HK-2 (cell line): Measurements from ENCODE around the gene B9D1.
A peak's percentile ranks its signal among the peaks of the same experiment; 100 is the strongest.

Source experiments
- DNase-seq: peaks from one replicate; pipeline ENCODE4 v3.0.0-alpha.2; 2018; ENCODE audit not compliant: unreplicated experiment

The B9D1 gene

DNA sequence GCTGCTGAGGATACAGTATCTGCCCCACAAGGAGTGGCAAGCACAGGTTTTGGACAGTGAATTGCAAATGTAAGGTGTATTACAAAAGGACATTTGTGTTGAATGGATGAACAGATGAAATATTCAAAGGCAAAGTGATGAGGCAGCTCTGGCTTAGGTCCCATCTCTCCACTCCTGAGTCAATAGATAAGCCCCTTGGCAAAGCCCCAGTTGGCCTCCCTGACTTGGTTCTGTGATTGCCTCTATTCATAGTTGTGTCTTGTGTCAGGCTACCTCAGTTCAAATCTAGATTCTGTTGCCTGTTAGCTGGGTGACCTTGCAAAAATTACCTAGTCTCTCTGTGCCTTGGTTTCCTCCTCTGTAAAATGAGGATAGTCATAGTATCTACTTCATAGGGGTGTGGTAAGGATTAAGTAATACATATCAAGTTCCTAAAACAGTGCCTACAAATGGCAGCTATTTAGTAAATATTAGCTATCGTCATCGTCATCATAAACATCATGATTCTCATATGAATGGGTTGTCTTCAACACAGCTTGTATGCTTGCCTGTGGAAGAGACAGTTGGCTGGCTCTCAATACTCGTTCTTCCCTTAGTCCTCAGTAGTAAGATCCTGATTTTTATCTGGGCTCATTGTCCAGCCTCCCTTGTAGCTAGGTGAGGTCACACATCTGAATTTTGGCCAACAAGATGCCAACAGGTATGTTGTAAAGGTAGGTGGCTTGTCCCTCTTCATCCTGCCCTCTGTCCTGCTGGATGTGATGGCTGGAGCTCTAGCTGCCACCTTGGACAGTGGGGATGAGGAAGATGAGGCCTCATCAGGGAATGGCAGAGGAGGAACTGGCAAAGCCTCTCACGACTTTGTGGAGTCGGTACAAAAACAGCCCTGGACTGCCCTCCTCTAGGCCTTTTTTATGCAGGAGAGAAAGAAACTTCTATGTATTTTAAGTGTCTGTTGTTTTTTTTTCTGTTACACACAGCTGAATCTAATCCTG lies 26.6 kb upstream of the B9D1 start:
- no peak for DNase-seq

DNA sequence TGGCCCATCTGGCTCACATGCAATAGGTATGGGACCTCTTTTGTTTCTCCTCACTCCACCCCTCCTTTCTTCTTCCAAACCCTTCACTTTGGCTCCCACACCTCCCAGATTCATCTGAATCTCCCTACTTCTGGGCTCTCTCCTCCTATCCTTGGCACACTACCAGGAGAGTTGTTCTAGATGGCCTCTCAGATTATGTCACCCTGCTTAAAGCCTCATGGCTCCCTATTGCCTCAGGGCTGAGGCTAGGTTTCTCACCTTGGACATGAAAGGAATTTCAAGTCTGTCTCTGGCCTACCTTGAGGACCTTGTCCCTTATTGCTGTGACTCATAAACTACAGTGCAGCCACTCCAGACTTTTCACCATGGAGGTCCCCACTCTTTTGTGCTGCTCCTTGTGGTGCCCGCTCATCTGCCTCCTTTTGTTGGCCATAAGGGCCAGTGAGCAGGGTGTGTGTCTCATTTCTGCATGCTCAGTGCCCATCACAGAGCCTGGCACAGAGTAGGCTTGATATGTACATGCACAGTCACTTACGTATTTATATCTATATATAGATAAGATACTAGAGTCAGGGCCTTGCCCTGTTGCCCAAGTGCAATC lies 25.5 kb upstream of the B9D1 start:
- no peak for DNase-seq

DNA sequence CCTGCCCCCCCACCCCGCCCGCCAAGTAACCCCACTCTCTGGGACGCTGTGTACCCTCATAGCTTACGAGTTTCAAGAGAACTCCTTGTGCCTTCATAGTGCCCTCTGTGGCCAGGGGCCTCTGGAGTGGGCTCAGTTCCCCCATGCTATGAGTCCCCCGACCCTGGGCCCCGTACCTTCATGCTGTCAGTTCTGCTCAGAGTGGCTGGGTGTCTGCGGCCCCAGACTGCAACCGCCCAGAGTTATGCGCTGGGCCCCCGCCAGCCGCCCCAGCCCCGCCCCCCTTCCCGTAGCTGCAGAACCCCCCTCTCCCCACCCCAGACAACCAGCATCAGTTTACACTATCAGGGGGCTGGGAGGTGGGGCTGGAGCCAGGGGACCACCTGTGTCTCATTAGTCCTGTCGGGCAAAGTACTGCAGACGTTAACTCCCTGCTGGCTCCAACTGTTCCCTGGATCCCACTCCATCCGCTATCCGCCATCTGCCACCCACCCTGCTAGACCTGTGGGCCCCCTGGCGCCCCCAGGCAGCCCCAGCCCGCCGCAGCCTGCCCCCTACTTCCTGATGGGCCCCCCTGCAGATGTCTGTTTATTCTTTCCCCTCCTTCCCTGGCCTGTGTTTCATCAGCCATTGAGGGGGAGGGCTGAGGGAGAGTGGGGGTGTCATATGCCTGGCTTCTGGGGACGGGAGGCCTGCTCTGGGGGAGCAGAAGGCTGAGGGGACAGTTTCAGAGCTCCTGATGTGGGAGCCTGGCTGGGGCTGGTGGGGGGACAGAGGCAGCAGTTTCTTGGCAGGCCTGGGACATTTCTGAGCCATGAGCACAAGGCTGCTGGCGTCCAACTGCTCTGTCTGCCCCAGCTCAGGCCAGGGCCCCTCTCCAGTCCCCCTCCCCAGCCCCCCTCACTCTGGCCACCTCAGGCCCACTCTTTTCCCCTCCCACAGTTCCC lies 24.7 kb upstream of the B9D1 start, which contains the start of gene MFAP4:
MFAP4 (minus strand) TSS at position 217 of the 947 bp plus-strand sequence; CDS start at position 182, 35 bp downstream.
- no peak for DNase-seq

DNA sequence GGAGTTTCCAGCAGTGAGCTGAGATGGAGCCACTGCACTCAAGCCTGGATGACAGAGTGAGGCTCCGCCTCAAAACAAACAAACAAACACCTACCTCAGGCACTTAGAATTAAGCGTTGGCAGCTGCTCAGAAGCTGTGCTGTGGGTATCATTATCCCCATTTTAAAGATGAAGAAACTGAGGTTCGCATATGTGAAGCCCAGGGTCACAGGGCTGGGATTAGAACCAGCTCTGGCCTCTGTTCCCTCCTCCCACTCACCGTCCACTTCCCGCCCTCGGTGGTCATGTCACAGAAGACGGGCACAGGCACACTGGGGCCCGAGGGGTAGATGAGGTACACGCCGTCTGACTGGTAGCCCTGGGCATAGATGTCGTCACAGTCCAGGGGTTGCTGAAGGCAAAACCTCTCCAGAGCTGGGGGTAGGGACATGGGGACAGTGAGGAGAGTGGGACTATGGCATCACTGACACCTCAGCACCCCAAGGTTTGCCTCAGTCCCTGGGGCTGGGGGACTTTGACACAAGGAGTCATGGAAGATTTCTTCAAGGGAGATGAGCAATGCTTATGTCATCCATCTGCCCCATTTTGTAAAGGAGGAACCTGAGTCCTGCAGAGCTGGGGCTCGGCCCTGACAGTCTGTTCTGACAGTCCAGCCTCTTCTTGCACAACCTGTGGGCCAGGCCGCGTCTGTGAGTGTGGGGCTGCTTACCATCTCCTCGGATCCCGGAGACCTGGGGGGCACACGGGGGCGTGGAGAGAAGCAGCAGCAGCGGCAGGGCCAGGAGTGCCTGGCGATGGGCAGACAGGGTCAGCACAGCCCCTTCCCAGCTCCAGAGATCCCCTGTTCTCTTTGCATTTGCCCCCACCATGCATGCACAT lies 23.8 kb upstream of the B9D1 start:
- peak; percentile 32 for DNase-seq

DNA sequence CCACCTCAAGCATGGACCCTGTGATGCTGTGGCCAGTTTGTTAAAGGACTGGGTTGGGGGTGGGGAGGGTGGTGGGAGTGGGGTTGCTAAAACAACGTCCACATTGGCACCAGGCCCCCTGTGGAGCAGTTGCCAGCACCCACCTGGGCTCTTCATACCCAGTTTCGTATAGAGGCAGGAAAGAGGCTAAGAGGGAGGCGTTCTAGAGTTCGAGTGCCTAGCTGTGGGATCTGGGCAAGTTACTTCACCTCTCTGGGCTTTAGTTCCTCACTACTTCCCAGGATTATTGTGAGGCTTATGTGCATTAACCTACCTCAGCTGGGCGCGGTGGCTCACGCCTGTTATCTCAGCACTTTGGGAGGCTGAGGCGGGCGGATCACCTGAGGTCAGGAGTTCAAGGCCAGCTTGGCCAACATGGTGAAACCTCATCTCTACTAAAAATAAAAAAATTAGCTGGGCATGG lies 23.0 kb upstream of the B9D1 start:
- no peak for DNase-seq

DNA sequence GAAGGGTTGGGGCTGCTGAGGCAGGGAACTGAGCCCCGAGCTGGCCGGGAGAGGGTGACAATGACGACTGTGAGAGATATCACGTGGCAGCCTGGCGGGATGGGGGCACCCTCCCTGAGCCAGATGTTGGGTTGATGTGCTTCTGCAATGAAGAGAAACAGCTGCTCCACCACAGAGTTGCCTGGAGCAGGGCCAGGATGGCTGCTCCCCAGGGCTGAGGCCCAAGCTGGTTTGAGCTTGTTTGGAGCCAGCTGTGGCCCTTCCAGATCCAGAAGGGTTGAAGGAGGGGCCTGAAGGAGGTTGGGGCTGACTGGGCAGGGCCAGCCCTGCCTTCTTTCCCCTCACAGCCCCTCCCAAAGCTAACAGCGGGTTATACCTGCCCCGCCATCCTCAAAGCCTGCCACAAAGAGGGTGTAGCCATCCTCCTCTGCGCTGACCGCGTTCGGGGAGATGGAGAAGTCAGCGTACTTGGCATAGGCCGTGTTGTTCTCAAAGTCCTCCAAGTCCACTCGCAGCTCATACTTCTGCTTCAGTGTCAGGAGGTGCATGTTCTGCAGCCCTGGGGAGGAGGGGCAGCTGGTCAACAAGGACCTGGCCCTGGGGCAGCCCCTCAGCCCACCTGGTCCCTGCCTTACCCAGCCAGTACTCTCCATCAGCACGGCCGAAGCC lies 22.3 kb upstream of the B9D1 start:
- no peak for DNase-seq

DNA sequence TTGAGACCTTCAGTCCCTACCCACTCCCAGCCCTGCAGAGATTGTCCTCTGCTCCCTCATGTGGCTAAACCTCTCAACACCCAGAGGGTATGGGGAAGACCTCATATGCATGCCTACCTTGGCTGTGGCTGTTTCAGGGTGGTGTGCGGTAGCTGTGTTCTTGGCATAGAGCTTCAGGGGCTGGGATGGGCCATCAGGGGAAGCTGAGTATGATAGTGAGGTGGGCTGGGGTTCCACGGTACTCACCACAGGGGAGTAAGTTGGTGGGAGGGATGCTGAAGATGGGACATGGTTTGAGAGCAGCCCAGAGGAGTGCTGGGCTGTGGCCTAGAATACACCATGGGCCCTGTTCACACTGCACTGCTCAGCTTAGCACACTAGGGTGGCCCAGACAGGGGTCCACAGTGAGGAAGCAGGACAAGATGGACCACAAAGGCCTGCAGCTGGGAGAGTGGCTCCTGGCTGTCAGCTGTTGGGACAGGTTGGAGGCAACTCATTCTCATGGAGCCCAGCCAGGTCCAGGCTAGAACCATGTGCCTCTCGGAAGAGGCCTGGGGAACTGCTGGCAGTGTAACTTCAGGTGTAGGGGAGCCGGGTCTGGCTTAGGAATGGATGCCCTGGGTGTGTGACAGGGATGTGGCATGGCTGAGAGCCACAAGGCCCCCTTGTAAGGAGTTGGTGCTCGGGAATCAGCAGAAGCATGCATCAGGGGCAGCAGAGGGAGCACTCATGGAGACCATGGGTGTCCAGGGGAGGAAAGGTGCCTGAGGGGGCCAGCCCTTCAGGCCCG lies 21.4 kb upstream of the B9D1 start:
- DNase-seq: no peak

DNA sequence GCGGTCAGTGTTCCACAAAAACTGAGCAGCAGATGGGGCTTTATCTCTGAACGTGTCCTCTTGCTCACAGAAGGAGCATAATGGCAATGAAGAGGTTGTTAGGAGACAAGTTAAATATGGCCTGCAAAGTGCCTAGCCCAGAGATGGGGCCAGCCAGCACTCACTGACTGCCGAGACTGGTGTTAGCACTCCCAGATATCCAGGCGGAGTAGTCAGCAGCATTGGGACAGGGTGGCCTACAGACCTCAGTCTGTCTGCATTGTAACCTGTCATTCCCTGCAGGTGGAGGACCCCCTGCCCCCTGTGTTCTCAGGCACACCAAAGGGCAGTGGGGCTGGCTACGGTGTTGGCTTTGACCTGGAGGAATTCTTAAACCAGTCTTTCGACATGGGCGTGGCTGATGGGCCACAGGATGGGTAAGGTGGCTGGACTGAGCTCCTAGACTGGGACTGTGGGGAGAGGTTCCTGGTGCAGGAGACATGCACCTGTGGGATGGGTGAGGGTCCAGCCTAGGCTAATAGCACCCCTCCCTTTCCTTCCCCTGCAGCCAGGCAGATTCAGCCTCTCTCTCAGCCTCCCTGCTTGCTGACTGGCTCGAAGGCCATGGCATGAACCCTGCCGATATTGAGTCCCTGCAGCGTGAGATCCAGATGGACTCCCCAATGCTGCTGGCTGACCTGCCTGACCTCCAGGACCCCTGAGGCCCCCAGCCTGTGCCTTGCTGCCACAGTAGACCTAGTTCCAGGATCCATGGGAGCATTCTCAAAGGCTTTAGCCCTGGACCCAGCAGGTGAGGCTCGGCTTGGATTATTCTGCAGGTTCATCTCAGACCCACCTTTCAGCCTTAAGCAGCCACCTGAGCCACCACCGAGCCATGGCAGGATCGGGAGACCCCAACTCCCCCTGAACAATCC lies 20.3 kb upstream of the B9D1 start:
- DNase-seq: no peak

DNA sequence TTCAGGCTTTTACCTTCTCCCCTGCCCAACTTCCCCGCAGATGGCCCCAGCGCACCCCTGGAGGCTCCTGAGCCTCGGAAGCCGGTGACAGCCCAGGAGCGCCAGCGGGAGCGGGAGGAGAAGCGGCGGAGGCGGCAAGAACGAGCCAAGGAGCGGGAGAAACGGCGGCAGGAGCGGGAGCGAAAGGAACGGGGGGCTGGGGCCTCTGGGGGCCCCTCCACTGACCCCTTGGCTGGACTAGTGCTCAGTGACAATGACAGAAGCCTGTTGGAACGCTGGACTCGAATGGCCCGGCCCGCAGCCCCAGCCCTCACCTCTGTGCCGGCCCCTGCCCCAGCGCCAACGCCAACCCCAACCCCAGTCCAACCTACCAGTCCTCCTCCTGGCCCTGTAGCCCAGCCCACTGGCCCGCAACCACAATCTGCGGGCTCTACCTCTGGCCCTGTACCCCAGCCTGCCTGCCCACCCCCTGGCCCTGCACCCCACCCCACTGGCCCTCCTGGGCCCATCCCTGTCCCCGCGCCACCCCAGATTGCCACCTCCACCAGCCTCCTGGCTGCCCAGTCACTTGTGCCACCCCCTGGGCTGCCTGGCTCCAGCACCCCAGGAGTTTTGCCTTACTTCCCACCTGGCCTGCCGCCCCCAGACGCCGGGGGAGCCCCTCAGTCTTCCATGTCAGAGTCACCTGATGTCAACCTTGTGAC lies 19.4 kb upstream of the B9D1 start:
- DNase-seq: no peak

DNA sequence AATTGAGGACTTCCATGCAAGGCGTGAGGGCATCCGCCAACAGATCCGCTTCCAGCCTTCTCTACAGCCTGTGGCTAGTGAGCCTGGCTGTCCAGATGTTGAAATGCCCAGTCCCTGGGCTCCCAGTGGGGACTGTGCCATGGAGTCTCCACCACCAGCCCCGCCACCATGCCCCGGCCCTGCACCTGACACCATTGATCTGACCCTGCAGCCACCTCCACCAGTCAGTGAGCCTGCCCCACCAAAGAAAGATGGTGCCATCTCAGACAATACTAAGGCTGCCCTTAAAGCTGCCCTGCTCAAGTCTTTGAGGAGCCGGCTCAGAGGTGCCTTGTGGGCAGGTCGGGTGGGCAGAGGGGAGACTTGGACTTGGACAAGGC lies 18.8 kb upstream of the B9D1 start:
- DNase-seq: no peak

DNA sequence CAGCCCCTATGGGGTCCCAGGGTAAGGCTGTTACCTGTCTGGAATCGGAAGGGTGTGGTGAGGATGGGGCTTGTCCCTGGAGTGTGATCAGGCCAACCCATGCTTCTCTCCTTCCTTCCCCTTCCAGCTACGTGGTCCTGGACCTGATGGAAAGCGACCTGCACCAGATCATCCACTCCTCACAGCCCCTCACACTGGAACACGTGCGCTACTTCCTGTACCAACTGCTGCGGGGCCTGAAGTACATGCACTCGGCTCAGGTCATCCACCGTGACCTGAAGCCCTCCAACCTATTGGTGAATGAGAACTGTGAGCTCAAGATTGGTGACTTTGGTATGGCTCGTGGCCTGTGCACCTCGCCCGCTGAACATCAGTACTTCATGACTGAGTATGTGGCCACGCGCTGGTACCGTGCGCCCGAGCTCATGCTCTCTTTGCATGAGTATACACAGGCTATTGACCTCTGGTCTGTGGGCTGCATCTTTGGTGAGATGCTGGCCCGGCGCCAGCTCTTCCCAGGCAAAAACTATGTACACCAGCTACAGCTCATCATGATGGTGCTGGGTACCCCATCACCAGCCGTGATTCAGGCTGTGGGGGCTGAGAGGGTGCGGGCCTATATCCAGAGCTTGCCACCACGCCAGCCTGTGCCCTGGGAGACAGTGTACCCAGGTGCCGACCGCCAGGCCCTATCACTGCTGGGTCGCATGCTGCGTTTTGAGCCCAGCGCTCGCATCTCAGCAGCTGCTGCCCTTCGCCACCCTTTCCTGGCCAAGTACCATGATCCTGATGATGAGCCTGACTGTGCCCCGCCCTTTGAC lies 18.2 kb upstream of the B9D1 start:
- DNase-seq: no peak

DNA sequence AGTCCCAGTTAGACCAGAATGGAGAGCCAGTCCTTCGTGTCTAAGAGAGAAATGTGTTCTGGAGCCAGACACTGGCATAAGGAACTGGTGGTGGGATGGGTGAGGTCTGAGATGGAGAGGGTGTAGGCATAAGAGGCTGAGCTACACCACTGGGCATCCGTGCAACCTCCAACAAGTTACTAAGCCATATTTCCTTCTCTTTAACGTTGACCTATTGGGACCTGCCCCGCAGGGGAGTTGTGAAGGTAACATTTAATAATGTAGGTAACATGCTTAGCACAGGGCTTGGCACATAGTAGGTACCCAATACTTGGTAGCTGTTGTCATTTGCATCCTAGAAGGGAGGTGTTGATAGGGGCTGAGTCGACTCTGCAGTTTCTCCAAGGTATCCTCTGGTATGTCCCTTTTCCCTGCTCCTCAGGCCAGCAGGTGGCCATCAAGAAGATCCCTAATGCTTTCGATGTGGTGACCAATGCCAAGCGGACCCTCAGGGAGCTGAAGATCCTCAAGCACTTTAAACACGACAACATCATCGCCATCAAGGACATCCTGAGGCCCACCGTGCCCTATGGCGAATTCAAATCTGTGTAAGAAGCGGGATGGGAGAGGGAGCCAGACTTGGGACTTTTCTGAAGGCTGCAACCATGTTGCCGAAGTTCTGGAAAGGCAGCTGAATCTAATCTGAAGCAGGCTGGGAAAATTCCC lies 17.0 kb upstream of the B9D1 start:
- DNase-seq: no peak

DNA sequence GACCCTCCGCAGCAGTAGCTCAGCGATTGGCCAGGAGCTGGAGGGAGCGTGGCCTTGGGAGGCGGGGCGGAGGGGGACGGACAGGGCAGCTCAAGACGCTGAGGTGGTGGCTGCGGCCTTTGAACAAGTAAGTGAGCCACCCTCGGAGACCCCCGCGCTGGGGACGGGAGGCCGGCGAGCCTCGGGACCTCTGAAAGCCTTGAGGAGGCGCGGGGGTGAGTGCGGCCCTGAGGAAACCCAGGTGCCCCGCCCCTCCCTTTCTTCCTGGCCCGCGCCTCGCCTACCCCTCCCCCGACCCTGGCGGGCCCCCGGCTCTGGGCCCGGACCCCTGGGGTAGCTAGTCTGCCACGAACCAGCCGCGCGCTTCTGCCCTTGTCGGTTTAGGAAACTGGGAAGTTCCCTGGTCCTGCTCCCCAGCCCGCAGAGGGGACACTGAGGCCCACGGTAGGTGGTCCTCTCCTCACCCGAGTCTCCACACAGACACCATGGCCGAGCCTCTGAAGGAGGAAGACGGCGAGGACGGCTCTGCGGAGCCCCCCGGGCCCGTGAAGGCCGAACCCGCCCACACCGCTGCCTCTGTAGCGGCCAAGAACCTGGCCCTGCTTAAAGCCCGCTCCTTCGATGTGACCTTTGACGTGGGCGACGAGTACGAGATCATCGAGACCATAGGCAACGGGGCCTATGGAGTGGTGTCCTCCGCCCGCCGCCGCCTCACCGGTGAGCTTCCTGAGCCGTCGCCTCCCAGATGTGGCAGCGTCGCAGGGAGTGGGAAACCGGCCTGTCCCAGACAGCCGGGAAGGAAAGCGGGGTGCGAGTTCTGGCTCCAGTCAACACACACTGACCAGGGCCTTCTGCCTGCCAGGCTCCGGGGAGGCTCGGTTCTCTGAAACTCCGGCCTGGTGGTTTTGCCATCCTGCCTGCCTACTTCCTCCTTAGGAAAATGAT lies 16.2 kb upstream of the B9D1 start, which contains the start of gene MAPK7:
MAPK7 (plus strand) TSS at position 83 of the 945 bp plus-strand sequence; CDS start at position 486, 403 bp downstream.
- DNase-seq: no peak

DNA sequence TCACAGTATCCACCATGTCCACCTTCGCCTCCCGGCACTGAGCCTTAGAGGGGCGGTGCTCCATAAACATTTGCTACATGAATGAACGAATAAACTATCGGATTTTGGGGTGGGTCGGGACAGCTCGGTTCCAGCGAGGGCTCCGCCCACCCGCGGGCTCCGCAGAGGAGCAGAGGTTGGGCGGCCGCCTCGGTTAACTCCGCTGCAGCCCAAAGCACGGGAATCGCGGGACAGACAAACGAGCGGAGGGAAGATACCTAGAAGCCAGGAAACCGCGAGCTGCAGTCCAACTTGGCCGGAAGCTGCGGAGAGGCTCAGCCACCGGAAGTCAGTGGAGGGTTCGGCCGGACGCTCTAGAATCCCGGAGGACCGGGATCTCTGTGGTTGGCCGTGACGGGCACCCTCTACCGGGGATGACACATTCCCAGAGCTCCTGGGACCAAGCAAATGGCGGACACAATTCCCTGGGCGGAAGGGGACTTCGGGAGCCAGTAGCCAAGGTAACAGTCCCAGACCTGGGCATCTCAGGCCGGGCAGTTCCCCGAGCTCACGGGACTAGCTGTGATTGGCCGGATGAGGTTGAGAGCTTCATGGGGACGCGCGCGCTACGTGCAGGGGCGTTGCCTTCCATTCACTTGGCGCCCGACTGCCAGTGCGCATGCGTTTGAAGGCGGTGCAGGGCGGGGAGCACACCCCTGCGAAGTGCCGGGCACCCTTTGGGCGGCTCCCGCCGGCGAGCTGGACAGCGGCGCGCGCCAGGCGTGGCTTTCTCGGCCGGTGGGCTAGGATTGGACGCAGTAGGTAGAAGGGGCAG lies 15.3 kb upstream of the B9D1 start:
- peak; percentile 99 for DNase-seq
